Measurements from ENCODE around the gene U2AF2. TPM values are rescaled to one million over a fixed set of nuclear protein-coding genes. Genes with fewer than 3 reads are reported as not detected.
A peak's percentile ranks its signal among the peaks of the same experiment; 100 is the strongest.

Gene U2AF2
- total RNA-seq, 1 experiment from 2014 or later, result 545 TPM

DNA sequence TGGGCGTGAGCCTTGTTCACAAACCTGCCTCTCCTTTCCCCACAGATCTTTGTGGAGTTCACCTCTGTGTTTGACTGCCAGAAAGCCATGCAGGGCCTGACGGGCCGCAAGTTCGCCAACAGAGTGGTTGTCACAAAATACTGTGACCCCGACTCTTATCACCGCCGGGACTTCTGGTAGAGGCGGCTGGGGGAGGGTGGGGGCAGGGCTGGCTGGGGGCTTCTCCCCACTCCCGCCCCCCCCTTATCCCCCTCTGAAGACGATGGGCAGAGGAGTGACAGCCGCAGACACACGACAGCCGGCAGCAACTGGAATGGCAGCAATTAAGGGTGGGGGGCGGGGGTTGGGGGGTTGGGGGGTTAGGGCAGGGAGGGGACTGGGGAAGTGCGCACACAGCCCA is 19.1 kb downstream of the U2AF2 start:
- intact Hi-C loops (cut with micrococcal nuclease; ENCODE audit: unreplicated experiment), result no loop called here
- no TSS peak for BruUV-seq (replicated peaks)
- Histone ChIP-seq H3K27ac (ENCODE audit: low read length) (peak overlapping the region; percentile 96), H3K4me1 (ENCODE audit: control insufficient read depth, insufficient read depth, low read length) (peaks cover 77% of the 10 kb centered on the region), H3K9me3 (ENCODE audit: control insufficient read depth, insufficient read depth, low read depth, low read length) (no peaks in the 10 kb centered on the region), H3K4me3 (ENCODE audit: low read depth in 2 of 2, low read length in 2 of 2) (peak overlapping the region; percentile 64 to 94), H3K27me3 (ENCODE audit: control insufficient read depth, insufficient read depth, low read length) (no peaks in the 10 kb centered on the region), H3K36me3 (ENCODE audit: control insufficient read depth, insufficient read depth, low read length) (peaks cover 26% of the 10 kb centered on the region)
- no peak for DNase-seq (ENCODE audit: low read depth, low spot score)
- POLR2A ChIA-PET, result interaction anchor here (0.6 kb wide), 1 partner anchor 20 kb away, joined by 7 read pairs; the partner anchor contains the start of gene U2AF2
- in situ Hi-C loops (cut with HindIII; ENCODE audit: low pct_unique_long_range_greater_than_20kb, low sequenced_read_pairs), result no loop called here
- ATAC-seq, result no peak
- TF ChIP-seq POLR2AphosphoS5 (IDR thresholded peaks at IDR 0.05; ENCODE audit: low read depth, low read length) (no peak), TCF7L2 (IDR thresholded peaks at IDR 0.05; ENCODE audit: low read depth, low read length) (no peak), SIN3A (IDR thresholded peaks at IDR 0.05; ENCODE audit: borderline replicate concordance, insufficient read depth, low read depth, low read length) (no peak)
- TF ChIP-seq, protein P1, sequence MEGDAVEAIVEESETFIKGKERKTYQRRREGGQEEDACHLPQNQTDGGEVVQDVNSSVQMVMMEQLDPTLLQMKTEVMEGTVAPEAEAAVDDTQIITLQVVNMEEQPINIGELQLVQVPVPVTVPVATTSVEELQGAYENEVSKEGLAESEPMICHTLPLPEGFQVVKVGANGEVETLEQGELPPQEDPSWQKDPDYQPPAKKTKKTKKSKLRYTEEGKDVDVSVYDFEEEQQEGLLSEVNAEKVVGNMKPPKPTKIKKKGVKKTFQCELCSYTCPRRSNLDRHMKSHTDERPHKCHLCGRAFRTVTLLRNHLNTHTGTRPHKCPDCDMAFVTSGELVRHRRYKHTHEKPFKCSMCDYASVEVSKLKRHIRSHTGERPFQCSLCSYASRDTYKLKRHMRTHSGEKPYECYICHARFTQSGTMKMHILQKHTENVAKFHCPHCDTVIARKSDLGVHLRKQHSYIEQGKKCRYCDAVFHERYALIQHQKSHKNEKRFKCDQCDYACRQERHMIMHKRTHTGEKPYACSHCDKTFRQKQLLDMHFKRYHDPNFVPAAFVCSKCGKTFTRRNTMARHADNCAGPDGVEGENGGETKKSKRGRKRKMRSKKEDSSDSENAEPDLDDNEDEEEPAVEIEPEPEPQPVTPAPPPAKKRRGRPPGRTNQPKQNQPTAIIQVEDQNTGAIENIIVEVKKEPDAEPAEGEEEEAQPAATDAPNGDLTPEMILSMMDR (IDR thresholded peaks at IDR 0.05), result no peak
- TF ChIP-seq, protein P2, sequence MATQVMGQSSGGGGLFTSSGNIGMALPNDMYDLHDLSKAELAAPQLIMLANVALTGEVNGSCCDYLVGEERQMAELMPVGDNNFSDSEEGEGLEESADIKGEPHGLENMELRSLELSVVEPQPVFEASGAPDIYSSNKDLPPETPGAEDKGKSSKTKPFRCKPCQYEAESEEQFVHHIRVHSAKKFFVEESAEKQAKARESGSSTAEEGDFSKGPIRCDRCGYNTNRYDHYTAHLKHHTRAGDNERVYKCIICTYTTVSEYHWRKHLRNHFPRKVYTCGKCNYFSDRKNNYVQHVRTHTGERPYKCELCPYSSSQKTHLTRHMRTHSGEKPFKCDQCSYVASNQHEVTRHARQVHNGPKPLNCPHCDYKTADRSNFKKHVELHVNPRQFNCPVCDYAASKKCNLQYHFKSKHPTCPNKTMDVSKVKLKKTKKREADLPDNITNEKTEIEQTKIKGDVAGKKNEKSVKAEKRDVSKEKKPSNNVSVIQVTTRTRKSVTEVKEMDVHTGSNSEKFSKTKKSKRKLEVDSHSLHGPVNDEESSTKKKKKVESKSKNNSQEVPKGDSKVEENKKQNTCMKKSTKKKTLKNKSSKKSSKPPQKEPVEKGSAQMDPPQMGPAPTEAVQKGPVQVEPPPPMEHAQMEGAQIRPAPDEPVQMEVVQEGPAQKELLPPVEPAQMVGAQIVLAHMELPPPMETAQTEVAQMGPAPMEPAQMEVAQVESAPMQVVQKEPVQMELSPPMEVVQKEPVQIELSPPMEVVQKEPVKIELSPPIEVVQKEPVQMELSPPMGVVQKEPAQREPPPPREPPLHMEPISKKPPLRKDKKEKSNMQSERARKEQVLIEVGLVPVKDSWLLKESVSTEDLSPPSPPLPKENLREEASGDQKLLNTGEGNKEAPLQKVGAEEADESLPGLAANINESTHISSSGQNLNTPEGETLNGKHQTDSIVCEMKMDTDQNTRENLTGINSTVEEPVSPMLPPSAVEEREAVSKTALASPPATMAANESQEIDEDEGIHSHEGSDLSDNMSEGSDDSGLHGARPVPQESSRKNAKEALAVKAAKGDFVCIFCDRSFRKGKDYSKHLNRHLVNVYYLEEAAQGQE (IDR thresholded peaks at IDR 0.05; ENCODE audit: insufficient read depth in 1 of 2, low read depth in 2 of 2, low read length in 1 of 2), result no peak
- CTCF ChIA-PET, result interaction anchor here (0.6 to 2.3 kb wide), 2 partner anchors 17 to 77 kb away, joined by 3 to 7 read pairs; no protein-coding TSS in a partner anchor

DNA sequence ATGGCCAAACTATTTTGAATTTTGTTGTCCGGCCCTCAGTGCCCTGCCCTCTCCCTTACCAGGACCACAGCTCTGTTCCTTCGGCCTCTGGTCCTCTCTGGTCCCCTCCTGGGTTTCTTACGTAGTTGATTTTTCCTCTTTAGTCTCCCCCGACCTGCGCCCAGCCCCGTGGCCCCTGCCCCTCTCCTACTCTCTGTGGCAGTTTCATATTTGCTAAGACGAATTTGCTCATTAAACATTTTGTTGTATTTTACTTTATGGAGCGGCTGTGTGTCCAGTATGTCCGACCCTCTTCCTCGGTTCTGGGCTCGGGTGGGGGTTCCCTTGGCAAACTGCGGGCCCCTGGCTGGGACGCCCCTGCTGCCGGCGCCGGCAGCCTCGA is 19.6 kb downstream of the U2AF2 start:
- ChIA-PET POLR2A (interaction anchor here (0.6 to 0.7 kb wide), 5 partner anchors 15 to 1800 kb away, joined by 3 to 7 read pairs (median 4); partner anchors contain the start of gene U2AF2), CTCF (interaction anchor here (0.6 kb wide), 1 partner anchor 77 kb away, joined by 3 read pairs; no protein-coding TSS in a partner anchor)
- Histone ChIP-seq H3K4me3 (ENCODE audit: low read depth in 2 of 2, low read length in 2 of 2) (peak overlapping the region; percentile 64 to 94), H3K27ac (ENCODE audit: low read length) (peak overlapping the region; percentile 83), H3K9me3 (ENCODE audit: control insufficient read depth, insufficient read depth, low read depth, low read length) (no peaks in the 10 kb centered on the region), H3K4me1 (ENCODE audit: control insufficient read depth, insufficient read depth, low read length) (peaks cover 77% of the 10 kb centered on the region), H3K36me3 (ENCODE audit: control insufficient read depth, insufficient read depth, low read length) (peaks cover 26% of the 10 kb centered on the region), H3K27me3 (ENCODE audit: control insufficient read depth, insufficient read depth, low read length) (no peaks in the 10 kb centered on the region)
- BruUV-seq (replicated peaks), result no TSS peak
- intact Hi-C loops (cut with micrococcal nuclease; ENCODE audit: unreplicated experiment), result no loop called here
- peak; percentile 3; the same call in 1 of the 2 replicates for ATAC-seq
- TF ChIP-seq, protein P1 (IDR thresholded peaks at IDR 0.05), result no peak
- TF ChIP-seq TCF7L2 (IDR thresholded peaks at IDR 0.05; ENCODE audit: low read depth, low read length) (no peak), POLR2AphosphoS5 (IDR thresholded peaks at IDR 0.05; ENCODE audit: low read depth, low read length) (no peak), SIN3A (IDR thresholded peaks at IDR 0.05; ENCODE audit: borderline replicate concordance, insufficient read depth, low read depth, low read length) (no peak)
- TF ChIP-seq, protein P2 (IDR thresholded peaks at IDR 0.05; ENCODE audit: insufficient read depth in 1 of 2, low read depth in 2 of 2, low read length in 1 of 2), result no peak
- DNase-seq (ENCODE audit: low read depth, low spot score), result no peak
- in situ Hi-C loops (cut with HindIII; ENCODE audit: low pct_unique_long_range_greater_than_20kb, low sequenced_read_pairs), result no loop called here
